ENCODE results near the gene DDRGK1. TPM values are rescaled to one million over a fixed set of nuclear protein-coding genes. Genes with fewer than 3 reads are reported as not detected.

DDRGK1 gene
- total RNA-seq, 1 donor from 2014 or later = 108 TPM

GRCh38 chr20:3194617-3195280, 9.7 kb downstream of the DDRGK1 start:
- Histone ChIP-seq H3K4me3 (no peak overlapping the region), H3K27me3 (no peaks in the 10 kb centered on the region), H3K36me3 (peaks cover 98% of the 10 kb centered on the region), H3K4me1 (no peaks in the 10 kb centered on the region), H3K9me3 (no peaks in the 10 kb centered on the region), H3K27ac (no peak overlapping the region)
- ATAC-seq (no peak), DNase-seq (no peak)
- TF ChIP-seq CTCF (IDR thresholded peaks at IDR 0.05) = no peak
- intact Hi-C loops (cut with DNase I) = no loop called here

- Histone ChIP-seq H3K4me1 (no peaks in the 10 kb centered on the region), H3K4me3 (no peak overlapping the region), H3K36me3 (peaks cover 96% of the 10 kb centered on the region), H3K27ac (no peak overlapping the region), H3K27me3 (no peaks in the 10 kb centered on the region), H3K9me3 (no peaks in the 10 kb centered on the region)
- DNase-seq = no peak
- intact Hi-C loops (cut with DNase I) = no loop called here
- TF ChIP-seq CTCF (IDR thresholded peaks at IDR 0.05) = no peak
- ATAC-seq = no peak
Observed at GRCh38 chr20:3193806-3194616, 10.5 kb downstream of the DDRGK1 start.

GRCh38 chr20:3192226-3193015, 12.1 kb downstream of the DDRGK1 start:
- no peak overlapping the region for H3K4me3 ChIP-seq
- TF ChIP-seq CTCF (IDR thresholded peaks at IDR 0.05) = no peak
- H3K9me3 ChIP-seq = no peaks in the 10 kb centered on the region
- intact Hi-C loops (cut with DNase I) = no loop called here
- ATAC-seq (no peak), DNase-seq (no peak)
- peaks cover 82% of the 10 kb centered on the region for H3K36me3 ChIP-seq
- H3K27ac ChIP-seq = no peak overlapping the region
- no peaks in the 10 kb centered on the region for H3K4me1 ChIP-seq
- no peaks in the 10 kb centered on the region for H3K27me3 ChIP-seq

GRCh38 chr20:3190681-3191111, 13.8 kb downstream of the DDRGK1 start:
- H3K27ac ChIP-seq = no peak overlapping the region
- DNase-seq (no peak), ATAC-seq (no peak)
- H3K4me3 ChIP-seq = no peak overlapping the region
- H3K4me1 ChIP-seq = no peaks in the 10 kb centered on the region
- intact Hi-C loops (cut with DNase I) = no loop called here
- H3K27me3 ChIP-seq = no peaks in the 10 kb centered on the region
- H3K36me3 ChIP-seq = peaks cover 64% of the 10 kb centered on the region
- no peak for TF ChIP-seq CTCF (IDR thresholded peaks at IDR 0.05)
- no peaks in the 10 kb centered on the region for H3K9me3 ChIP-seq

GRCh38 chr20:3189561-3190131, 14.8 kb downstream of the DDRGK1 start:
- ATAC-seq = no peak
- no peak for DNase-seq
- H3K9me3 ChIP-seq = no peaks in the 10 kb centered on the region
- intact Hi-C loops (cut with DNase I) = no loop called here
- H3K4me1 ChIP-seq = no peaks in the 10 kb centered on the region
- H3K27ac ChIP-seq = no peak overlapping the region
- peaks cover 54% of the 10 kb centered on the region for H3K36me3 ChIP-seq
- H3K4me3 ChIP-seq = no peak overlapping the region
- H3K27me3 ChIP-seq = no peaks in the 10 kb centered on the region
- TF ChIP-seq CTCF (IDR thresholded peaks at IDR 0.05) = no peak
